ENCODE data around the gene POLD3. TPM values are rescaled to one million over a fixed set of nuclear protein-coding genes. Genes with fewer than 3 reads are reported as not detected.
A peak's percentile ranks its signal among the peaks of the same experiment; 100 is the strongest.

The POLD3 gene
- total RNA-seq = 10 to 100 TPM in 1 of 2 donors, 1 to 10 TPM in 1; 5.6 to 14.5 TPM

DNA sequence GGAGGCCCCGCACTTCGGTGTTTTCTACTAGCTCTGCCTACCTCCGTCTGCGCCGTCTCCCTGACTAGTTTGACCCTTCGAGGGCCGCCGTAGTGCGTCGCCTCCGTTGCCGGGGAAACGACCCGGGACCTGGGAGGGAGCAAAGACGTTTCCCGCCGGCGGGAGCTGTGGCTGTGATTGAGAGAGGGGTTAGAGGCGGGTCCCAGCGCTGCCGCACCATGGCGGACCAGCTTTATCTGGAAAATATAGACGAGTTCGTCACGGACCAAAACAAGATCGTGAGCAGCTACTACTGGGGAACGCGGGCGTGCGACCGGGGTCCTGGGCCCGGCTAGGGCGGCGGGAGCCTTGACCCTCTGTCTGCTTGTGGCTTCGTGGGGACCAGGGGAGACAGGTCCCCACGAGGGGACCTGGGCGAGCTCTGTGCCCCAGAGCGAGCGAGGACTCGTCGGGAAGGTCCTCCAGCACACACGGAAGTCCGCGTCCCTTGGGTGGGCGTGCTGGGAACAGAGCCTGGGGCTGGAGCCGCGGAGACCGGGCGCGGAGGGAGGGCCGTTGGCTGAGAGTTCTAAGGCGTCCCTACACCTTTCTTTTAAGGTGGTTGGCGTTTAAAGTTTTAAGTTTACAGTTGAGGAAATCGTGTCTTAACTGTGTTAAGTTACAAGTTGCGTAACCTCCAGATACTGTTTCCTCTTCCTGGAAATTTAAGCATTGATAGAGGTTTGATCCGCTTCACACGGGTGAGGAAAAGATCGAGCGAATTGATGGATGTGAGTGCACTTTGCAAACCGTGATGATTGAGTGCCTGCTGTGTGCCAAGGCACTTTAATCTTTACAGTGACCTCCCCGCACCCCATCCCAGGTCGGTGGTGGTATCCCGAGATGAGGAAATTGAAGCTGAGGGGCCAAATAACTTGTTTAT, at the start of gene POLD3:
POLD3 (plus strand) TSS at position 142 of the 922 bp plus-strand sequence; CDS start at position 219, 77 bp downstream.
- H3K27me3 ChIP-seq (replicated peaks; ENCODE audit: insufficient read depth) = no peaks in the 10 kb centered on the region
- DNase-seq (ENCODE audit: low spot score) = peak; percentile 87
- peak within 1 kb of the TSS; percentile 85 for H3K4me3 ChIP-seq
- TF ChIP-seq, protein P1, sequence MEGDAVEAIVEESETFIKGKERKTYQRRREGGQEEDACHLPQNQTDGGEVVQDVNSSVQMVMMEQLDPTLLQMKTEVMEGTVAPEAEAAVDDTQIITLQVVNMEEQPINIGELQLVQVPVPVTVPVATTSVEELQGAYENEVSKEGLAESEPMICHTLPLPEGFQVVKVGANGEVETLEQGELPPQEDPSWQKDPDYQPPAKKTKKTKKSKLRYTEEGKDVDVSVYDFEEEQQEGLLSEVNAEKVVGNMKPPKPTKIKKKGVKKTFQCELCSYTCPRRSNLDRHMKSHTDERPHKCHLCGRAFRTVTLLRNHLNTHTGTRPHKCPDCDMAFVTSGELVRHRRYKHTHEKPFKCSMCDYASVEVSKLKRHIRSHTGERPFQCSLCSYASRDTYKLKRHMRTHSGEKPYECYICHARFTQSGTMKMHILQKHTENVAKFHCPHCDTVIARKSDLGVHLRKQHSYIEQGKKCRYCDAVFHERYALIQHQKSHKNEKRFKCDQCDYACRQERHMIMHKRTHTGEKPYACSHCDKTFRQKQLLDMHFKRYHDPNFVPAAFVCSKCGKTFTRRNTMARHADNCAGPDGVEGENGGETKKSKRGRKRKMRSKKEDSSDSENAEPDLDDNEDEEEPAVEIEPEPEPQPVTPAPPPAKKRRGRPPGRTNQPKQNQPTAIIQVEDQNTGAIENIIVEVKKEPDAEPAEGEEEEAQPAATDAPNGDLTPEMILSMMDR (IDR thresholded peaks at IDR 0.05) = no peak
- peaks cover 0 to 22% of the 10 kb centered on the region in 2 donors for H3K4me1 ChIP-seq (ENCODE audit: control insufficient read depth in 1 of 2, low read depth in 2 of 2)
- H3K9me3 ChIP-seq = no peaks in the 10 kb centered on the region
- peak within 1 kb of the TSS; percentile 63 to 68 for H3K27ac ChIP-seq
- H3K36me3 ChIP-seq = no peaks in the 10 kb centered on the region
- peak; percentile 85 for ATAC-seq (ENCODE audit: insufficient number of reproducible peaks, low FRiP score, low read depth)

DNA sequence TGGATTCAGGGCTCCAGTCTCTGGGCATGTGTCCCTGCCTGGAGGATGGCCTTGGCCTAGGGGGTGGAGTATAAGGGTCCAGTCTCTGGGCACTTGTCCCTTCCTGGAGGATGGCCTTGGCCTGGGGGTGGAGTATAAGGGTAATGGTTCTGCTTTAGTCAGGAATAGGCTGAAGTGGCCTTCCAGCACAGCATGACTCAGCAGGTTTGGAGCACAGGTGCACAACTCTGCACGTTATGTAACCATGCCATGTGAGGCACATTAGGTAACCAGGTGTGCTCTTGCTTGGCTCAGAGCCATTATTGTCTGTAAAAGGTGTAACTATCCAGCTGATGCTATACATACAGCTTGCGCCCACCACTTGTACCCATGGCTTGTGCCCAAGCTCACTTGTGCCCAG, 48.4 kb upstream of the POLD3 start:
- H3K9me3 ChIP-seq = no peaks in the 10 kb centered on the region

GRCh38 chr11:74546752-74547151, 45.6 kb upstream of the POLD3 start:
- DNase-seq (ENCODE audit: low spot score) (no peak), ATAC-seq (ENCODE audit: insufficient number of reproducible peaks, low FRiP score, low read depth) (no peak)
- Histone ChIP-seq H3K27ac (no peak overlapping the region), H3K27me3 (replicated peaks; ENCODE audit: insufficient read depth) (no peaks in the 10 kb centered on the region), H3K9me3 (no peaks in the 10 kb centered on the region), H3K36me3 (no peaks in the 10 kb centered on the region), H3K4me1 (ENCODE audit: control insufficient read depth in 1 of 2, low read depth in 2 of 2) (no peaks in the 10 kb centered on the region), H3K4me3 (no peak overlapping the region)
- TF ChIP-seq, protein P1 (IDR thresholded peaks at IDR 0.05) = no peak

More for the DNA sequence above, 48.4 kb upstream of the POLD3 start:
- Histone ChIP-seq H3K27ac (no peak overlapping the region), H3K27me3 (replicated peaks; ENCODE audit: insufficient read depth) (no peaks in the 10 kb centered on the region), H3K4me3 (no peak overlapping the region), H3K36me3 (no peaks in the 10 kb centered on the region), H3K4me1 (ENCODE audit: control insufficient read depth in 1 of 2, low read depth in 2 of 2) (no peaks in the 10 kb centered on the region)
- TF ChIP-seq, protein P1 (IDR thresholded peaks at IDR 0.05) = no peak
- DNase-seq (ENCODE audit: low spot score) (no peak), ATAC-seq (ENCODE audit: insufficient number of reproducible peaks, low FRiP score, low read depth) (no peak)

- TF ChIP-seq, protein P1 (IDR thresholded peaks at IDR 0.05) = no peak
- DNase-seq (ENCODE audit: low spot score) (no peak), ATAC-seq (ENCODE audit: insufficient number of reproducible peaks, low FRiP score, low read depth) (no peak)
- Histone ChIP-seq H3K4me3 (no peak overlapping the region), H3K27me3 (replicated peaks; ENCODE audit: insufficient read depth) (no peaks in the 10 kb centered on the region), H3K36me3 (no peaks in the 10 kb centered on the region), H3K4me1 (ENCODE audit: control insufficient read depth in 1 of 2, low read depth in 2 of 2) (no peaks in the 10 kb centered on the region), H3K9me3 (no peaks in the 10 kb centered on the region), H3K27ac (no peak overlapping the region)
Observed at GRCh38 chr11:74550991-74551753, 41.2 kb upstream of the POLD3 start.

DNA sequence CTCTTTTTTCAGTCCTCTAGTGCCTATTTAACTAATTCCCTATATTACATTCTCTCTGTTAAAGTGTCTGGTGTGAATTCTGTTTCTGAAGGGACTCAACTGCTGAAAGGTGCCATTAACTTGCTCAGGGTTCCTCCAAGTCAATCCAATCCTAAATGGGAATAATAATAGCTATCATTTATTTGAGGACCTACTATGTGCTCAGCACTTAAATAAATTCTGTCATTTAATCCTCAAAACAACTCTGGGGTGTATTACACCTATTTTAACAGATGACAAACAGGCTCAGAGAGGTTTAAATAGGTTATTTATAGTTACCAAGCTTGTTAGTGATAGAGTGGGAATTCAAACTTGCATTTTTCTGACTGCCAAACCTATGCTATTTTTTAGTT, 40.6 kb upstream of the POLD3 start:
- no peaks in the 10 kb centered on the region for H3K27me3 ChIP-seq (replicated peaks; ENCODE audit: insufficient read depth)
- no peak overlapping the region for H3K27ac ChIP-seq
- no peak overlapping the region for H3K4me3 ChIP-seq
- DNase-seq (ENCODE audit: low spot score) = no peak
- no peaks in the 10 kb centered on the region for H3K4me1 ChIP-seq (ENCODE audit: control insufficient read depth in 1 of 2, low read depth in 2 of 2)
- H3K9me3 ChIP-seq = no peaks in the 10 kb centered on the region
- TF ChIP-seq, protein P1 (IDR thresholded peaks at IDR 0.05) = no peak
- H3K36me3 ChIP-seq = no peaks in the 10 kb centered on the region
- ATAC-seq (ENCODE audit: insufficient number of reproducible peaks, low FRiP score, low read depth) = no peak

All from thoracic aorta (tissue), 2 donors.